Thyroid gland (tissue), 4 donors: Measurements from ENCODE around the gene STX8. TPM values are rescaled to one million over a fixed set of nuclear protein-coding genes. Genes with fewer than 3 reads are reported as not detected.
"Not testable (repeated sequence)": the region's sequence is repeated elsewhere in the genome, so short reads cannot be mapped to it uniquely, and the experiment has no call there.

Source experiments
- DNase-seq, 2 donors: peaks; one replicate each; pipeline ENCODE4 v3.0.0-alpha.2; 2019
- H3K27ac ChIP-seq, 3 donors: fragments of 200-600 bp; sonication (generic); 1 replicate in 2 of 3; 2 replicates in 1 of 3; pipeline ENCODE4 v1.5.1; 2016 to 2019; ENCODE audit warnings: mild to moderate bottlenecking in 1 of 3, moderate library complexity in 1 of 3
- H3K27me3 ChIP-seq: fragments of 200-600 bp; sonication (generic); one replicate; pipeline ENCODE4 v1.5.1; 2019
- H3K36me3 ChIP-seq, 2 donors: fragments of 200-600 bp; sonication (generic); one replicate each; pipeline ENCODE4 v1.5.1; 2016 to 2019
- H3K4me1 ChIP-seq, 2 donors: fragments of 200-600 bp; sonication (generic); one replicate each; pipeline ENCODE4 v1.5.1; 2017 to 2019
- H3K4me3 ChIP-seq, 3 donors: fragments of 200-600 bp; sonication (generic); replicated peaks in 1 of 3; 1 replicate in 2 of 3; 2 replicates in 1 of 3; pipeline ENCODE4 v1.5.1; 2016; ENCODE audit warnings: mild to moderate bottlenecking in 1 of 3
- H3K9me3 ChIP-seq: fragments of 200-600 bp; sonication (generic); one replicate; pipeline ENCODE4 v1.5.1; 2017
- CTCF ChIP-seq, 6 experiments: fragments of 200-600 bp in 3 of 6; fragments of 450-650 bp in 3 of 6; sonication (generic) in 3 of 6; IDR thresholded peaks; one replicate each; pipeline ENCODE4 v1.5.1; 2016 to 2019; ENCODE audit warnings: antibody characterized with exemption in 6 of 6, mild to moderate bottlenecking in 2 of 6, inconsistent platforms in 1 of 6, moderate library complexity in 1 of 6
- POLR2A ChIP-seq, 2 donors: fragments of 450-650 bp; IDR thresholded peaks; one replicate each; pipeline ENCODE4 v1.6.1; 2017; ENCODE audit warnings: antibody characterized with exemption in 2 of 2, mild to moderate bottlenecking in 2 of 2, moderate library complexity in 1 of 2
- WGBS, 2 donors: methylation state at CpG; one replicate each; pipeline ENCODE4 v1.1.5; 2017; 5-methylcytosine and 5-hydroxymethylcytosine counted together
- intact Hi-C: fragments of 100-400 bp; cut with DNase I; formaldehyde crosslinking; loops from one replicate; pipeline ENCODE4 v1.15.1; 2023
- total RNA-seq, 4 donors: library from RNA; depleted of rRNA; stranded (reverse); fragments of >200 nt; gene quantifications; one replicate each; pipeline ENCODE4 v1.2.3, GENCODE V29; 2016

STX8 gene
- total RNA-seq, 4 donors from 2014 or later = 67.6 to 88.9 (median 72.7) TPM

GRCh38 chr17:9566067-9566466, 9.6 kb downstream of the STX8 start:
- WGBS, 2 donors = 35 to 43% methylated on average over 7 of the region's 7 CpGs
- no peaks in the 10 kb centered on the region for H3K36me3 ChIP-seq
- TF ChIP-seq CTCF (IDR thresholded peaks at IDR 0.05) (no peak), POLR2A (IDR thresholded peaks at IDR 0.05) (no peak)
- H3K27me3 ChIP-seq = no peaks in the 10 kb centered on the region
- H3K4me1 ChIP-seq = peaks cover 0 to 6% of the 10 kb centered on the region in 2 donors
- no peaks in the 10 kb centered on the region for H3K9me3 ChIP-seq
- H3K4me3 ChIP-seq = no peak overlapping the region
- no peak for DNase-seq
- no peak overlapping the region for H3K27ac ChIP-seq
- intact Hi-C loops = no loop called here

GRCh38 chr17:9564104-9564503, 11.5 kb downstream of the STX8 start:
- Histone ChIP-seq H3K9me3 (no peaks in the 10 kb centered on the region), H3K4me3 (no peak overlapping the region), H3K4me1 (peaks cover 0 to 6% of the 10 kb centered on the region in 2 donors), H3K27ac (no peak overlapping the region), H3K36me3 (no peaks in the 10 kb centered on the region), H3K27me3 (no peaks in the 10 kb centered on the region)
- no peak for TF ChIP-seq CTCF (IDR thresholded peaks at IDR 0.05)
- TF ChIP-seq POLR2A (IDR thresholded peaks at IDR 0.05) = no peak
- DNase-seq = no peak
- intact Hi-C loops = no loop called here

- no peaks in the 10 kb centered on the region for H3K27me3 ChIP-seq
- H3K4me3 ChIP-seq = no peak overlapping the region
- intact Hi-C loops = no loop called here
- no peak for DNase-seq
- TF ChIP-seq POLR2A (IDR thresholded peaks at IDR 0.05) (no peak), CTCF (IDR thresholded peaks at IDR 0.05) (no peak)
- no peaks in the 10 kb centered on the region for H3K9me3 ChIP-seq
- H3K36me3 ChIP-seq = no peaks in the 10 kb centered on the region
- H3K4me1 ChIP-seq = no peaks in the 10 kb centered on the region
- no peak overlapping the region for H3K27ac ChIP-seq
- WGBS, 2 donors = 90 to 95% methylated on average over 9 of the region's 9 CpGs
These were observed 17.8 kb downstream of the STX8 start for GRCh38 chr17:9557857-9558256.

DNA sequence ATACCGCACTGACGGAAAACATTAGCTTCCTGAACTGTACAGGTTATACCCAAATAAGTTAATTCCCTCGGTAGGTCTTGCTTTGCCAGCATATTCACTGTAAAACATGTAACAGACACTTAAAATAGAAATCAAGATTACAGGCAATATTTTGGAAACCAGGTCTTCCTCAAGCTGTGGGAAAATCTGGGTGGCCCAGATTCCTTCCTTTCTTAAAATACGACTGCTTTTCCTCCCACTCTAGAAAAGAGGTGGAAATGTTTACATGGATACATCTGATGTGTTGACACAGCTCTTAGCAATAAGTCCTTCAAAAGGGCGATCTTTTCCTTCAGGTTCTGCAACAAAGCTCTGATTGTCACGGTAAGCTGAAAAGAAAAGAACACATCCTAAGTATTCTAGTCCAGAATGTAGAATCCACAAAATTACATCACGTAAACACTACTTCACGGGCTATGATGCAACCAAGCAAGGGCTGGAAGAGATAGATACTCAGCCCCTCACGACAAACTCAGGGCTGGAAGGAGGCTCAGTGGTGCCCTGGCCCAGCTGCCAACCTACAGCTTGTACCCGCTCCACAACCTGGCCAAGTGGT, 18.4 kb downstream of the STX8 start:
- Histone ChIP-seq H3K9me3 (no peaks in the 10 kb centered on the region), H3K36me3 (no peaks in the 10 kb centered on the region), H3K4me1 (no peaks in the 10 kb centered on the region), H3K4me3 (no peak overlapping the region), H3K27ac (no peak overlapping the region), H3K27me3 (no peaks in the 10 kb centered on the region)
- WGBS, 2 donors = 66 to 75% methylated on average over 10 of the region's 10 CpGs
- no peak for DNase-seq
- TF ChIP-seq CTCF (IDR thresholded peaks at IDR 0.05) = no peak
- no peak for TF ChIP-seq POLR2A (IDR thresholded peaks at IDR 0.05)
- intact Hi-C loops = no loop called here

DNA sequence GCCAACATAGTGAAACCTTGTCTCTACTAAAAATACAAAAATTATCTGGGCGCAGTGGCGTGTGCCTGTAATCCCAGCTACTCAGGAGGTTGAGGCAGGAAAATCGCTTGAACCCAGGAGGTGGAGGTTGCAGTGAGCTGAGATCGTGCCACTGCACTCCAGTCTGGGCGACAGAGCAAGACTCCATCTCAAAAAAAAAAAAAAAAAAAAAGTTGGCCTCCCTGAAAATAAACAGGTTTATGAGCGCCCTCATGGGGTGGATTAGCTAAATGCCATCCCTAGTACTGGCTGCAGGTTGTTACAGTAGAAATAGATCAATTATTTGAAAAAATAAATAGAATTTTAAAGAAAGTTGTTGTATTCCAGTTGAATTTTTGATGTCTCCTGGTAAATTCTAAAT, 20.9 kb downstream of the STX8 start:
- H3K27ac ChIP-seq, H3K36me3 ChIP-seq, H3K27me3 ChIP-seq, H3K4me1 ChIP-seq, H3K4me3 ChIP-seq, intact Hi-C loops, H3K9me3 ChIP-seq: not testable (repeated sequence)
- peak in 1 of 2 donors; percentile 14 for DNase-seq
- whole genome bisulfite sequencing, 2 donors = 74 to 82% methylated on average over 6 of the region's 6 CpGs
- TF ChIP-seq CTCF (IDR thresholded peaks at IDR 0.05) = peak in 2 of 6 experiments; percentile 29 to 35
